Activated CD4-positive, CD25-positive, alpha-beta regulatory T cell treated with anti-CD3 and anti-CD28 coated beads, Interleukin-2, amount 50 U/mL, for 72 hours (primary cell): ENCODE results near the gene NR2F2.

ENCODE experiments used
- DNase-seq: peaks from one replicate; pipeline ENCODE4 v3.0.0; 2021

NR2F2 gene

GRCh38 chr15:96333131-96334016 is 2.9 kb downstream of the NR2F2 start:
- no peak for DNase-seq

- DNase-seq = no peak
Observed at GRCh38 chr15:96334017-96334704, 3.7 kb downstream of the NR2F2 start.

DNA sequence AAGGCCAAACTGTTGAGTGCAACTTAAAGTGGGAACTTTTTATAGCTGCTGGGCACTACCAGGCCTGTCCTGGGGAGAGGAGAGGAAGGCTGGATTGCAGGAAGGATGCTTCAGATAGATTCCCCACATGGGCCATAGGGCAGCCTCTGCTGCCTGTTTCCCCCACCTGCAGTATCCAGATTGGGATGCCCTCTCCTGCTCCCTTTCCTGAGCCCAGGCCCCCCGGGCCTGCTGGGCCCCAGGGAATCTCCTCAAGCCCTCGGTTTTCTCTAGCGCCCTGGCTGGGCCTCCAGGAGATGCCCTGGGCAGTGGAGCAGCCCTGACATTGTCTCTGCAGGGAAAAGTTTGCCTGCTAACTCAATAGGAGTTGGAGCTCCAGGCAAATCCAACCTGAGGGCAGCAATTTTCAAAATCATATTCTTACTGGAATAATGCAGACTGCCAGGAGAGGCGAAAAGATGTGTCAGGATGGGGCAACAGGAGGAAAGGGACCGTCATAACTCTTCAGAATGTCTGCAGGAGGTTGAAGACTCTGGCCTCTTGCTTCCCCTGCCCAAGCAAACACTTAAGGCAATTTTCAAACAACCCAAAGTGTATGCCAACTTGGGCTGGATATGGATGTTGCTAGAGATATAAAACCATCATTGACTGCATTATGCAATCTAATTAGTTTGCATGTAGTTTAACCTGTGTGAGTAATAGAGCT is 4.4 kb downstream of the NR2F2 start:
- no peak for DNase-seq

DNA sequence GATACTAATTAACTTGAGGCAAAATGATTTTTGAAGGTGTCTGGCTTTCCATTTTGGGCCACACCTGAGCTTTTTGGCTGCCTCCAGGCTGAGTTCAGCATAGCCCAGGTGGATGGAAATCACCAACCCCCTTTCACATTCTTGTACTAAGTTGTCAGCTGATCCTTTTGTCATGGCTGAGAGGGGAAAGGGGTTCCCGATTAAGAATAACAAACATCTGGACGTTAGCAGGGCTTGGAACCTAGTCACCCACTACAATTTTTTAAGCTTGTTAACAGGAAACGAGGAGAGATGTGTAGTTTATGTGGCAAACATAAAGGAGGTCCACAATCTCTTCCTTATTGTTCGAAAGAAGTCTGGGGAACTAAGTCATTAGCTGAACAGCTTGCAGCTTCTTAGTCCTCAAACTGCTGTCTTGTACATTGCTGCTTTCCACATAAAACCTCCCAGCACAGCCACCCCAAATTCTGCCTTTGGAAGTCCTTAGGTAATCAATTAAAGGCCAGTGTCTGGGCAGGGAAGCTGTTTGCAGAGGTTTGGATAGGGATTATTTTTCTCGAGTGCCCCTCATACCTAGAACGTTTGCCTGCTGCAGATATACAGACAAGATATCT is 5.0 kb downstream of the NR2F2 start:
- DNase-seq = no peak

GRCh38 chr15:96336108-96336595 is 5.7 kb downstream of the NR2F2 start:
- no peak for DNase-seq

GRCh38 chr15:96336596-96337364 is 6.3 kb downstream of the NR2F2 start:
- DNase-seq = no peak

DNA sequence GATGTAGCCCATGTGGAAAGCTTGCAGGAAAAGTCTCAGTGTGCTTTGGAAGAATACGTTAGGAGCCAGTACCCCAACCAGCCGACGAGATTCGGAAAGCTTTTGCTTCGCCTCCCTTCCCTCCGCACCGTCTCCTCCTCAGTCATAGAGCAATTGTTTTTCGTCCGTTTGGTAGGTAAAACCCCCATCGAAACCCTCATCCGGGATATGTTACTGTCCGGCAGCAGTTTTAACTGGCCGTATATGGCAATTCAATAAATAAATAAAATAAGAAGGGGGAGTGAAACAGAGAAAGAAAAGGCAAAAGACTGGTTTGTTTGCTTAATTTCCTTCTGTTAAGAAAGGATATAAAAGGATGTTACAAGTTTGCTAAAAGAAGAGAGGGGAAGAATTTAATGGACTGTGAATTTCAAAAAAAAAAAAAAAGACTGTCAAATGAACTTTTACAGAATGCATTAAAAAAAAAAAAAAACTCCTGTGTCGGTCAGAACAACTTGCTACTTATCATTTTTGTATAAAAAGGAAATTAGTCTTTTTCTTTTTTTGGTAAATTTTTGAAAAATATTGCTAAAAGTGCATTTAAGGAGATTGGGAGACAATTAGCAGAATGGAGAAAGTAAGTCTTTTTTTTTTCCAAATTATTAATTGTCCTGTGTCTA is 7.0 kb downstream of the NR2F2 start:
- DNase-seq = no peak

DNA sequence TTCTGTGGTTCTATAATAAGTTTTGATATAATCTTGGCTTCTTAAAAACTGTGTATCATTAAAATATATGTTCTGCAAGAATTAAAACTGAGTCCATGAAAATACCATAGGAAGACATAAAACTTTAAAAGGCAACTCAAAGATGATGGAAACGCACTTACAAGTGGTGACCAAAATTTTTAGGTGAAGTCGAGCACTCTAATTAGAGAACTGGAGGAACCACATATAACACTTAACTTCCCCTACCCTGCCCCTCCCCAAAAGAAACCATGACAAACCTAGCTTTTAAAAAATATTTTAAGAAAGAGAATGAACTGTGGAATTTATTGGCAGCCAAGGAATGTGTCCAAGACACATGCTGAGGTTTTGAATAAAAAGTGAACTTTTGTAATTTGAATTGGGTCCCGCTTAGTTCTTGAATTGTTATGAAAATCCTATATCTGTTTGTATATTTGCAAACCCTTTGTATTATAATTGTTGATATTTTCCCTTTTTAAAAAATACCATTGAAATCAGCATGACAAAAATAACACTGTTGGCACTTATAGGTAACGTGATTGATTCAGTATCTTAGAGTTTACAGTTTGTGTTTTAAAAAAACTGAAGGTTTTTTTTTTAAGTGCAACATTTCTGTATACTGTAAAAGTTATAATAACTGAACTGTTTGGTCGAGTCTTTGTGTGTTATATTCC is 7.7 kb downstream of the NR2F2 start:
- DNase-seq = no peak

GRCh38 chr15:96338766-96339618 is 8.5 kb downstream of the NR2F2 start:
- no peak for DNase-seq

DNA sequence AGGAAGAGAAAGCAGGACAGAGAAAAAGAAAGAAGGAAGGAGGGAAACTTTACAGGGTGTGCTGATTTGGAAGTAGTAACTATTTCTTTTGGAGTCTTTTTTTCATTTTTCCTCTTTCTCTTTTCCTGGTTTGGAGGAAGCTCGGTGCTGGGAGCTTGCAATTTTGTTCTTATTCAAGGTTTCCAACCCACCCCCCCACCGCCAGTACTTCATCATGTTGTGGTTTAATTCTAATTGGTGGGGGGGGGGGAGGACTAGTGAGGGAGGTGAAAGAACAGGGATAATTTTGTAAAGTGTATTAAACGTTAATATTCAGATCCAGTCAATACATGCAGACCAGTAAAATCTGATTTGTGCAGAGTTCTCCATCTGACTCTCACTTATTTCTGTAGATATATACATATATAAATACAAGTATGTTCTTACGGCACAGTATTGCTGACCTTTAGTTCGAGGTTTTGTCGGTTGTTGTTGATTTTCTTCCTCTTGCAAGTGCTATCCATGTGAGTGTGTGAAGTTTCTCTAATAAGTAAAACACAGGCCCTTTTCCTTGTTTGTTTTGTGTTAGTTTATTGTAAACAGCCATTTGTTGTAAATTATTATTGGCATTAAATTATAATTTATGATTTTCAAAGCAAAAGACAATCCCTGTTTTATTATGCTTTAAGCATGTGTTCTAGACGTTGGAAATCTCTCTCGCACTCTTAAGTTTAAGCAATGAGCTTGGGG is 9.3 kb downstream of the NR2F2 start:
- no peak for DNase-seq

DNA sequence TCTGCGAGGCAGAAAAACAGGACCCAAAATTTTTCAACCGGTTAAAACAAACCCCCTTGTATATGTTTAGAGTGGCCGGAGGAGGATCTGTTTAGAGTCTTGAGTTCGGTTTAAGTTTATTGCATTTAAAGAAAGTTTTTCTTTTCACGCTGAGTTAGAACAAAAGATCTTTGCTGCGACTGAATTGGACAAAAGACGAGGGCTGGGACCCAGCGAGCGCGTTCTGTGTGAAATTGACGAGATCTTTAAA is 9.8 kb downstream of the NR2F2 start:
- DNase-seq = no peak

GRCh38 chr15:96340598-96341512 is 10.4 kb downstream of the NR2F2 start:
- DNase-seq = no peak

GRCh38 chr15:96341513-96342405 is 11.3 kb downstream of the NR2F2 start:
- no peak for DNase-seq

GRCh38 chr15:96342406-96343112 is 12.1 kb downstream of the NR2F2 start:
- DNase-seq = no peak

GRCh38 chr15:96343113-96344059 is 12.9 kb downstream of the NR2F2 start:
- no peak for DNase-seq
